HUDEP-2 (cell line): ENCODE results near the gene SLC12A8.

ENCODE experiments used
- DNase-seq, 76 experiments: peaks; one replicate each; lab custom pipeline; 2025; ENCODE audit not compliant: unreplicated experiment in 76 of 76; lab: John Stamatoyannopoulos, UW

SLC12A8 gene

DNA sequence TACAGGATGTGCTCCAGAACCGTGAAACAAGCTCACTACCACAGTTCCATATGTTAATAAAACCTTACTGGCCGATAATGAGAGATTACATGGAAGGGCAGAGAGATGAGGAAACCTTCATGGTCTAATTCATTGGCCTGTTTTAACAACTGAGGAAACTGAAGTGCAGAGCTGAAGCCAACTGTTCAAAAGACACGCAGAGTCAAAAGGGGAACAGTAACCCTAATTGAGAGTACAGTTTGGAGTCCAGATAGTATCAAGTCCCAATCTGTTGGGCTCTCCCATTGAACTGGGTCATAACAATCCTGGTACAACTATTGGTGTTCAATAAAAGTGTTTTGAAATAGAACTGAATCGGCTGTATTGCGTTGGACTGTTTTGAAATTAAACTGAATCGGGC, 69.6 kb downstream of the SLC12A8 start:
- no peak for DNase-seq

DNA sequence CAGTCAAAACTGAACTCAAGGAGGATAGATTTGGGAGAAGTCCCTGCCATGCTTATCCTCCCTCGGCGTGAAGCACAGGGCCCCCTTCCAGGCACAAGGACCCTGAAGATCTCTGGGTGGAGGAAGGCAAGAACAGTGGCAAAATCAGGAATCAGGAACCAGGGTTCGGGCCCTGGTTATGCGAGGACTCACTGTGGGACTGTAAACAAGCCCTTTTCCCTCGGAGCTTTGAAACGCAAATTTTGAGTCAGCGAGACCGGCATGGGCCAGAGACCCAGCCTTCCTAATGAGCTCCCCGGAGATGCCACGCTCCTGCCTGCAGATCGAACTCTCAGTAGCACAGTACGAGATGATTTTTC, 70.1 kb downstream of the SLC12A8 start:
- DNase-seq, result no peak

DNA sequence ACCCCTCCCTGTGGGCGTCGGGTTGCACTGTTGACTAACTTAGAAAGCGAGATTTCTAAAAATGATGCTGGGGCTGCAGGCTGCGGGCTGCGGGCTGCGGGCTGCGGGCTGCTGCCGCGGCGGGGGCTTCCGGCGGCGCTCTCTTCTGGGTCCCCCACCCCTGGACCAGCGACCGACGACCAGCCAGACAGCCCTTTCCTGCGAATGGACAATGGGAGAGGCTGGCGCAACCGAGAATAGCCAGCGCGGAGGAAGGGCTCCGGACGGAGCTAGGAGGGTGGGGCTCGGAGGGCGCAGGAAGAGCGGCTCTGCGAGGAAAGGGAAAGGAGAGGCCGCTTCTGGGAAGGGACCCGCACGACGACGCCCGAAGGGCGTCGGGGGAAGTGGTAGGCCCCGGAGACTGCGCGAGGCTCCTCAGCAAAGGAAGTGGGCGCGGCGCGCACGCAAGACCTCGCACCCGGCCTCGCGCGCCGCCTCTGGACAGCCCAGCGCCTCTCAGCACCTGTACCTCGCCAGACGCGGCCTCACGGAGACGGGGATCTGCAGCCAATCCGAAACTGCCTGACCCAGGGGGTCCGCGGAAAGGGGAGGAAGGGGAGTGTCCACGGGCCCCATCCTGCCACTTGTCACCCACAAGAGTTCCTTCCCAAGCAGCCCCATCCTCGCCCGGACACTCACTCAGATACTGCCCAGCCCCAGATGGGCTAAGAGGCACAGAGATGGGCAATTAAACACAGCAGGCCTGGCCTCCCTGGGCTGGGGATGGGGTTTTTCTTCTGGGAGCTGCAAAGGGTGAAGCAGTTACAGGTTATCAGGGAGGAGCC, 70.7 kb downstream of the SLC12A8 start:
- no peak for DNase-seq

DNA sequence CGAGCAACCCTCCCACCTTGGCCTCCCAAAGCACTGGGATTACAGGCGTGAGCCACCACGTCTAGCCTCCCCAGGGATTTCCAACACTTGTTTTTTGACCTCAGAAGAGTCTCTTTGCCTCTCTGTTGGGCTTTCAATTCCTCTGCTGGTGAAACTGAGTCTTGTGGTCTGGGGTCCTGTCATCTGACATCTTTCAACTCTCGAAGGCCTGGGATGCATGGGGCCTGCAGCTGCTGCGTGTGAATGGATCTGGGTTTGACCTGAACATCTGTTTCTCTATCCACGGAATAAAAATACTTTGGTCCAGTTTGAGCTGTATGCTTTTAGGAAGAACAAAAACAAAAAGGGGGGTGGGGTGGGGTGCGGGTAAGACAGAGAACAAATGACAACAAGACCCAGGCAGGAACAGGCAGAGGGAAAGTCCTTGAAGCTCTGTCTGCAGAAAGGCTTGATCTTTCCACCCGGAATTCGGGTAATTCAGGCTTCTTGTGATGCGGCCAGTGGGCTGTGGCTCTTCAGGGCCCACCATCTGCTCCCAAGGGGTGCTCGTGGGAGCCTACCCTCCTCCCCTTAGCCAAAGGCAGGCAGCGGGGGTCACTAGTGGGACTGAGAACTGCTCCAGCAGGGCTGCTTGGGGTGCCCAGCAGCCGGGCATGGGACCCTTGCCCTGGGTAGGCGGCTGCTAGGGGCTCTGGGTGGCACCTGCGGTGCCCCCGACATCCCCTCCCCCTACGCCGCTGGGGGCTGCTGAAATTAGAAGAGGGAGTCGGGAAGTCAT, 71.5 kb downstream of the SLC12A8 start:
- no peak for DNase-seq

DNA sequence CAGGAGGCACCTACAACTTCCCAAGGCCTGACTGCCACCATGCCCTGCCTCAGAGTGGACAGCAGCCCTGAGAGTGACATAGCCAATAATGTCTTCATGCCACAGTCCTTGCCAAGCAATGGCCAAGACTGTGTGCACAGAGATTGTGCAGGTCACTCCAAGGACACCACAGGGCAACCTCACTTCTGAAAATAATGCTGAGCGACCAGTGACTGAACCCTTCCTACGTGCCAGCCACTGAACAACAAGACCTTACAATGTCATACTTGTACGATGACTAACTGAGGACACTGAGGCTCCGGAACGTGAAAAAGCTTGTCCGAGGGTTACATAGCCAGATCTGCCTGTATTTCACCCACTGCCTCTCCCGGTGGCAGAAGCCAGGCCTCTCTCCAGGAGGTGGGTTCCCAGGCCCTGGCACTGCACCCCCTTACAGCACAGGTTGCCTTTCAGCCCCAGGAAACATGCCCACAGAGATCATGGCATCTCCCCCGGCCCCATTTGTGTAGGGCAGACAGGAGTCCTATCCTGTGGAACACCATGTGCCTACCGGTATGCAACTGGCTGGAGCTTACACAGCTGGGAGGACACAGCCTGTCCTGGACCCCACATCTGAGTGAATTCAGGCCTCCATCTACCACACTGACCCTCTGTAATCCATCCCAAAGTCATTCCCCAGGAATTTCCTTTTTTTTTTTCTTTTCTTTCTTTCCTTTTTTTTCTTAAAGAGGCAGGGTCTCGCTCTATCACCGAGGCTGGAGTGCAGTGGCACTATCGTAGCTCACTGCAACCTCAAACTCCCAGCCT, 72.3 kb downstream of the SLC12A8 start:
- DNase-seq, result no peak

DNA sequence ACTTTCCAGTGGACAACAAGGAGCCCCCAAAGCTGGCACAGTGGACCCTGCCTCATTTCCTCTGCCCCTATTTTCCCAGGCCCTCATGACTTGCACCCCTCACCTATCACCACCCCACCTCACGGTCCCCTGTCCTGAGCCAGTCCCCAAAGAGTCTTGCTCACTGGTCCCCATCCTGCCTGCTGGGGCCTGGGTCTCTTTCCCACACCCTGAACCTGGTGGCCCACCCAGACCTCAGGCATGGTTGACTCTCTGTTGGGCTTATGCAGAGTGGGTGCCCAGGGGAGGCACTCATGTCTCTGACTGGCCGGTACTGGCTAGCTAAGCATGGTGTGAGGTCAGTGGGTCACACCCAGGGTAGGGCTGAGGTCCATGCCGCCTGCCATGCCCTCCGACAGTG, 73.2 kb downstream of the SLC12A8 start:
- DNase-seq, result no peak

DNA sequence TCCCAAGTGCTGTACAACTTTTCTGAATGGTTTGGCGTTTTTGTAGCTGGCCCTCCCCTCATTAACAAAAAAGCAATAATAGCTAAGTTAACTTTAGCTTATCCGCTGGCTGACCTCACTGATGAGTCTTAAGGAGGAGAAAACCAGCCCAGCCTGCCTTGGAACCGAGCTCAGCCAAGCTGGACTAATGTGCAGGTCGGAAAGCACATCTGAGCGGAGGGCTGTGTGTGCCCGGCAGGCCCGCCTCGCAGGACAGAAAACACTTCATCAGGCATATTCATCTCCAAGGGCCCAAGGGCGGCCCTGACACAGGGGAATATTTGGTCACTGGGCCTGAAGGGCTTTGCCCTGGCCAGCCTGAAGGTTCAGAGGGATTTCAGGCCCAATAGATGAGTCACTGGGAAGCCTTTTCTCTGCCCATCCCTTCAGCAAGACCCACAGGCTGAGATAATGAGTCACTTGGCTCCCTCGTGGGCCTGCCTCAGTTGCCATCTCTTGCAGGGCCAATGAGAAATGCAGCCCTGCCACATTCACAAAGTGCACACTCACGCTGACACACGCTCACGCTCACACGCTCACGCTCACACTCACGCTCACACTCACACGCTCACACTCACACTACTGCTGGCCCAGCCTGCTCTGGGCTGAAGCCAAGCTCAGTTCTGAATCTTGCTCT, 75.1 kb downstream of the SLC12A8 start:
- DNase-seq, result no peak

DNA sequence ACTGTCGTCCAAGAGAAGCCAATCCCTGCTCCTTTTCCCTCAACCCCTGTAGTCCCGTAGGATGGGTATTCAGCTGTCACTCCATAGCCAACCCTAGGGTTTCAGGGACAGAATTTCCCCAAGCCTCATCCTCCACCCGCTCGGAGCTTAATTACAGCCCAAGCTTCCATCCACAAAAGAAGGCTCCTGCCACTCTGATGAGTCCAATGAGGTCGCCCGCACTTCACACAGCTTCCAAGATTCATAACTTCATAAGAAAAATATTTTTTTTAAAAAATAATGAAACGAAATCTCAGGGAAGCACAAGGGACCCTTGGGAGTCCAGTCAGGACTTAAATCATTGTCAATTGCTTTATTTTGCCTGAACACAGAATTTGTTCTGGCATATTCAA, 75.6 kb downstream of the SLC12A8 start:
- no peak for DNase-seq

DNA sequence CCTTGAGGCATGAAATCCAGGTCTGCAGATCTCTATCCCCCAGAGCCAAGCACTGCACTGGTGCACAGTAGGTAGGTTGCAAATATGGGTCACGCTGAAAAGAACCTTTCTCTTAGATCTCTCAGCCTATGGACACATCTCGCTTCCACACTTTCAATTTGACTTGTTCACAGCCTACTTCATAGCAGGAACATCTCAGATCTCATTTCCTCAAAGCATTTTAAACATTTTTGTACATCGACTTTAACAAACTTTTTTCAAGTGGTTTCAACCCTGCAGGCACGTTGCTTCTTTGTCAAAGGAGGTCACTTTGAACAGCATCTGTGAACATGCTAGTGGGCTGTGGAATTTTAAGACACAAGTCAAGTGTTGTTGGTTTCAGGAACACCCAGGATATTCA, 76.0 kb downstream of the SLC12A8 start:
- DNase-seq, result no peak

DNA sequence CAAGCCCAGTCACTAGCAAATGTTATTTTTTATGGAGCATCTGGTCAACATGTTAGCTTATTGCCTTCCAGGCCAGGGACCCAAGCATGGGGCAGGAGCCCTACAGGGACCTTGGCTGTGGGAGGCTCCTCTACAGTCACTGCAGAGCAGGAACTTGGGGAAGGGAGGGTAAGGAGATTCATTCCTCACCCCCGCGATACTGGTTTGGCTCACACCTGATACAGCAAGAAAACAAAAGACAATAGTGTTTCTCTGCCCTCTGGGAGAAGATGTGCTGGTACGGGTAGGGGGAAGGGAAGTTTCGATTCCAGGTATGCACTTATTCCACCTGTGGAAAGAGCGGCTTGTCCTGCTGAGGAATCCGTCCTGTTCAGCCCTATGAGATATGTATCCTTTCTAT, 77.6 kb downstream of the SLC12A8 start:
- DNase-seq, result no peak

DNA sequence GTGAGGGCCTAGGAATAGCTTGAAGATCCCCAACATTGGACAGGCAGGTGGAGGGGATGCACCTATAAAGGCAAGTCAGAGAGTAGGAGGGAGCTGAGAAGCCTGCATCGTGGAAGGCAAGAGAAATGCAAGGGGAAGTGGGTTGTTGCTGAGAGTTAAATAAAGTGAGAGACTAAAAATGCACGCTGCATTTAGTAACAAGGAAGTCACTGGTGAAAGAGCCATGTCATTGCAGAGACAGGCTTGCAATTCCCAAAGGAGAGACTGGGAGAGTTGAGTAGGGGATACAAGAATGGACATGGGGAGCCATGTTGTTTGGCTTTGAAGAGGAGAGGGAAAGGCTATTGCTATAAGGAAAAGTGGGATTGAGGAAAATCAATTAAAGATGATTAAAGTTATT, 79.7 kb downstream of the SLC12A8 start:
- no peak for DNase-seq

DNA sequence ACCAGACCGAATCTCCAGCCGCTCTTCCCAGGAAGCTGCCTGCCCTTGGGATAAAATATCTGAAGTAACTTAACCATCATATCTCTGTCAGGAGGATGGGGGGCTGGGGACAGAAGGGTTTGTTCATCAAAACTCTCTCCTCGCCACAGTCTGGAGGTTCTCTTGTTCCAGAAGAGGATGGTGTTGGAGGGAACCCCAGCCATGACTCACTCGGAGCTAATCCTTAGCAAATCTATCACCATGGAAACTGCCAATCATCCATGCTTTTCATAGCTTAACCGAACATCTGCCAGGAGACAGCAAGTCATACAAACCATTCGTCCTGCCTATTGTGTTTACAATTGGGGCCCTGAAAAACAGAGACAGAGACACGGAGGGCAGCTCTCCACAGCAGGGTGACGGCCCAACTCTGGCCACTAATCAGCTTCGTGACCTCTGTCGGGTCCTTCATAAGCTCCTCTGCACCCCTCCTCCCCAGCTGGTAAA, 83.0 kb downstream of the SLC12A8 start:
- peak in 4 of 76 experiments; percentile 2 to 22 (median 10) for DNase-seq

DNA sequence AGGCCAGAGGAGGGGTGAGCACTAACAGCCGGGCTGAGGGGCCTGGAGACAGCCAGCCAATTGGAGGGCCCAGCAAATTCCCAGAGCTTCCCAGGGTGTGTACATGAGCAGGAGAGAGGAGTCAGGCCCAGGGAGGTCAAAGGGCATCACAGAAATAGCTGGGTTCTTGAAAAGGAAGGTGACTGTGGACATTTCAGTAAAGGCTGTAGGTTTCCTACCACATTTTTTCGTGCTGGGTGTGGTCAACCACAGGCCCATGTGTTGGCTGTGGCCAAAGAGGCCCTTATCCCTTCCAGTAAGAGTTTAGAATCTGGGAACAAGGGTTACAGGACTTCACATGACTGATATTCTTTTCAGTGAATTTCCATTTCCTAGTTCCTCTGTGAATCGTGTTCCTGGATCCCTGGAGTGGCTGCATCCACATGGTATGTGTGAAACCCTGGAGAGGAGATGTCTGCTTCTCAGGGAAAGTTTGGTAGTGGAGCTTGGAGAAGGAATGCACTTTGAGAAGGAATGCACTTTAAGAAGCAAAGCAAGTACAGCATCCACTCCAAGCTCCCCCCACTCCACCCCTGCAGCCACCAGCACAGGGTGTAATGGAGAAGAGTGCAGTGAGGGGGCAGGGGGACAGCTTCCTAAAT, 83.6 kb downstream of the SLC12A8 start:
- peak in 3 of 76 experiments; percentile 4 to 17 (median 5) for DNase-seq

DNA sequence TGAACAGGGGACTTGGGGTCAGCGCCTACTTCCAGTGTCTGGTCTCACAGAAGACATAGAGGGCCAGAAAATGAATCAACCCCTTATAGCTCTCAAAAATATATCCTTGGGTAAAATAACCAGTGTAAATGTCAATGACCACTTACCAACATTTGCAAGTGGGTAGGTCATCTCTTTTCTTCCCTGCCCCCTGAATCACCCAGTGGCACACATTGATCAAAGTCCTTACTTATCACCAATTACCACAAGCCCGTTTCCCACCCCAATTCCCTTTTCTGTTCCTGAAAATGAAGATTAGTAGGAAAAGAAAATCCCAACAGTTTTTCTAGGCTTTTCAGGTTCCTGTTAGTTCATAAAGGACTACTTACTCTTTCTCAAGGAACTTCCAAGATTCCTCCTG, 86.2 kb downstream of the SLC12A8 start:
- no peak for DNase-seq

DNA sequence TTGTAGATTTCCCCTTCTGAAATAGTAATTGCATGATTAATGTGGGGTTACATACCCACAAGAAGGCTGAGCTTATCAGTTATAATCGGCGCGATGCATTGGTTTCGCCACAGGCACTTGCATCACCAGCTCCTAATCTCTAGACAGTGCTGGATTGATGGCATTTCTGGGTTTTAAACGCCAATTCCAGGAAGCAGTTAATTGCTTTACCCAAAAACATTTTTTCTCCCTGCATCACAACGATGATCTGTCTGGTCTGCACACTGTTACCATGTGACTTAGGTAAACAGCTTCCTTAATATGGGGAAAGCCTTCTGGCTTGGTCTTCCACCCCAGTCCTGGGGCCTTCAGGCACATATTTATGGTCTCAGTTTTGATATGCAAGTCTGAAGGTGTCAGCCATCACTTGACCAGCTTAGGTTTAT, 86.7 kb downstream of the SLC12A8 start:
- DNase-seq, result no peak

DNA sequence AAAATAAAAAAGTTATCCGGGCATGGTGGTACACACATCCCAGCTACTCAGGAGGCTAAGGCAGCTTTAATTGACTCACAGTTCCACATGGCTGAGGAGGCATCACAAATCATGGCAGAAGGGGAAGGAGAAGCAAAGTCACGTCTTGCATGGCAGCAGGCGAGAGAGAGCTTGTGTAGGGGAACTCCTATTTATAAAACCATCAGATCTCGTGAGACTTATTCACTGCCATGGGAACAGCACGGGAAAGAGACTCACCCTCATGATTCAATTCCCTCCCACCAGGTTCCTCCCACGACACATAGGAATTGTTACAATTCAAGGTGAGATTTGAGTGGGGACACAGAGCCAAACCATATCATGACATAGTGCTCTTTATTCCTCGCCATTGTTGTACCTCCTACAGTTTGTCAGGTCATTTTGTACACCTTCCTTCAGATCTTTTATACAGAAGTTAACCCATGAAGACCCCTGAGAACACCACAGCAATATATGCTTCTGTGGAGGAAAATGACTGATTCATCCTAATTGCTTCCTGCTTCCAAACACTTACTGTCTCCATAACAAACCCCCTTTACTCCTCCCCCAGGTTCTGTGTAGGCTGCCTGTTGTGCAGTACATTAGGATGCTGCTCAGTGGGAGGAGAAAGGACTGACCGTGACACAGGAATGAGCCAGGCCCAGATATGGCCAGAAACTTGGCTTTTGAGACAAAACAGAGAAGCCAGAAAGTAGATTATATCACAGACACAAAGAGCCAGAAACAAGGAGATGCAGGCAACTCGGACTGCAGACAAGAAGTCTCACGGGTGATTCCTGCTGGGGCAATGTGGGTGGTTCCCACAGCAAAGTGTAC, 88.9 kb downstream of the SLC12A8 start:
- no peak for DNase-seq

DNA sequence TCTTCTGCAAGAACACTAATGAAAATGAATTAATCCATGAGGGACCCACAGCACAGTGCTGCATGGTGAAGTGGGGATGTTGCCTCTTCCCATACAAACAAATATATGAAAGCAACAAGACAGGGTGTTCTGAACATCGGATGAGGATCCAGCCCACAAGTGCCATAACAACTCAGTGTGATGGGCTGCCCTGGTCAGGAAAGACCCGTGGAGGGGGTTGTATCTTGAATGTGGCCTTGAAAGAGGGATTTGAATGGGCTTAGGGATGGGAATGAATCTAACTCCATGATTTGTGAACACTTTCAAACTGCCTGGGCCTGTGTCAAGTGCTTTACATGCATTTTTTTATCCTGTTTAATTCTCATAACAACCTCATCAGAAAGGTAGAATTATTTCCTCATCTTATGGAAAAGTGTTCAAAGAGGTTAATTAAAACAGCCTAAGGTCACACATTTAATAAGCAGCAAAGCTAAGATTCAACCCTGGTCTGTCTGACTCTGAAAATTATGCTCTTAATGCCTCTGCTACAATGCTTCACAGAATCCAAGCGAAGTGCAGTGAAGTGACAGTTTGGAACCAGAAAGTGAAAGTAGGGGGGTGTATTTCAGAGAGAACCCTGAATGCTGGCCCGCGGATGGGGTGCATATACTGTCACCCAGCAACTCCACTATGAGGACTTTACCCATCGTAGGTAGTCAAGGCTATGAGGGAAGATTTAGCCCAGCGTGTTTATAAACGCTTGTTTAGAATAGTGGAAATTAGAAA, 91.1 kb downstream of the SLC12A8 start:
- no peak for DNase-seq

DNA sequence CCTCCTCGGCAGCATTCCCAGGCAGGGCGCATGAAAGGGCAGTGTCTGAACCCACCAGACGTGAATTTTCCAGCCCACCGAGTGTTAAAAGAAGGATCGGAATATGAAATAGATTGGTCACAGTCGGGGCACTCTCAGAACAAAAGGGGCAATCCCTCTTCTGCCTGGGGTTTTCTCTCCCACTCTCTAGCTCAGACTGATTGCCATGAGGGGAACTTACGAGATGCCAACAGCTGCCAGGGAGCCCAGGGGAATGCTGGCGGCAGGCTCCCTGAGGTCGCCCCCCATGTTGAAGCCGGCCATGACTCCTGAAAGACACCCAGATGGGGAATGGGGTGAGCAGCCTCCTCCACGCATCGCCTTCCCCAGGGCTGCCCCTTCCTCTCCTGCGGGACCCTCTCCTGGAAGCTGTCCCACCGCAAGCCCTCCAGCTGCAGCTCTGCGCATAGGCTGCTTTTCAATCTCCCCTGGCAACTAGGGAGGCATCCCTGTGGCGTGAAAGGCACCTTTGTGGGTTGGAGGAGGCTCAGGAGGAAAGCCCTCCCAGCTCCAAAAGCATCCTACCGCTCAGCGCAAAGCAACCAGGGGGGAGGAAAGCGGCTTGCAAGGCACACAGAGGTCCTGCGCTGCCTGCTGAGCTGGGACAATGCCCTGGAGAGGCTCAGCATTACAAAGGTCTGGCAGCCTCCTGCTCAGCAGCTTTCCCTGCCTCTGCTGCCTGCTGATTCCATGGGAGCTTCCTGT, 92.0 kb downstream of the SLC12A8 start:
- no peak for DNase-seq
